Measurements from ENCODE around the gene TBXAS1.

TBXAS1 gene

DNA sequence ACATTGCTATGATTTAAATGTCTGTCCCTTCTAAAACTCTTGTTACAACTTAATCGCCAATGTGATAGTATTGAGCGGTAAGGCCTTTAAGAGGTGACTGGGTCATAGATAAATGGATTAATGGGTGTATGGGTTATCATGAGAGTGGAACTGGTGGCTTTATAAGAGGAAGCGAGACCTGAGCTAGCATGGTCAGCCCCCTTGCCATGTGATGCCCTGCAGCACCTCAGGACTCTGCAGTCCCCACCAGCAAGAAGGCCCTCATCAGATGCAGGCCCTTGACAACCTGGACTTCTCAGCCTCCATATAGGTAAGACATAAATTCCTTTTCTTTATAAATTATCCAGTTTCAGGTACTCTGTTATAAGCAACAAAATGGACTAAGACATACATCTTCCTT, 218.1 kb downstream of the TBXAS1 start:
- no peak for DNase-seq (ENCODE audit: low read depth in 2 of 2)

DNA sequence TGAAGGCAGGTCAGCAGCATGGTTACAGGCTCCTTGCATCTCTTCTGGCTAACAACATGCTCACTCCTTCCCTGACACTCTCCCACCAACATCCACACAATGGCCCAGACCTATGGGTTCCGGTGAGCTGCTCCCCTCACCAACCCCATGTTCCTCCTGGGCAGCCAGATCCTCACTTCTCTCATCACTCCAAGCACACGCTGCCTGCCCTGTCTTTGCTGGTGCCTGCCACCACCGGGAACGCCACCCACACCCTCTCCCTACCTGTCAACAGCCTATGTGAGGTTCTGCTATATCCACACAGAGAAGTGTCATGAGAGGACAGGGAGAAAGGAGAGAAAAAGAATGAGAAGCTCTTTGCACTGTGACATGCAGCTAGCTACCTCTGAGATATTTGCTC, 219.1 kb downstream of the TBXAS1 start:
- no peak for DNase-seq (ENCODE audit: low read depth in 2 of 2)

DNA sequence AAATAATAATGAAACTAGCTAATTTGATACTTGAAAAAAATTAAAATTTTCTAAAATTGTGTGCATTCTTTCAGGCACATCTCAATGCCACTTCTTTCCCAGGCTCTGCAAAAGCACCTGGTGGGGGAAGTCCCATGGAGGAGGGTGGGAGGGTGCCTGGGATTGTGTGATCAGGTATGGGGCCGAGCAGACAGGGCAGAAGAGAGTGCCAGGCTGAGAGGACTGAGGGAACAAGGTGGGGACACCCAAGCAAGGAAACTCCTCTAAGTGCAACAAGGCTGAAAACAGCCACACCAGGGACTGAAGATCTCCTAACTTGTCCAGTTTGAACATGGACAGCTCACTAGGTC, 219.9 kb downstream of the TBXAS1 start:
- DNase-seq (ENCODE audit: low read depth in 2 of 2): no peak

DNA sequence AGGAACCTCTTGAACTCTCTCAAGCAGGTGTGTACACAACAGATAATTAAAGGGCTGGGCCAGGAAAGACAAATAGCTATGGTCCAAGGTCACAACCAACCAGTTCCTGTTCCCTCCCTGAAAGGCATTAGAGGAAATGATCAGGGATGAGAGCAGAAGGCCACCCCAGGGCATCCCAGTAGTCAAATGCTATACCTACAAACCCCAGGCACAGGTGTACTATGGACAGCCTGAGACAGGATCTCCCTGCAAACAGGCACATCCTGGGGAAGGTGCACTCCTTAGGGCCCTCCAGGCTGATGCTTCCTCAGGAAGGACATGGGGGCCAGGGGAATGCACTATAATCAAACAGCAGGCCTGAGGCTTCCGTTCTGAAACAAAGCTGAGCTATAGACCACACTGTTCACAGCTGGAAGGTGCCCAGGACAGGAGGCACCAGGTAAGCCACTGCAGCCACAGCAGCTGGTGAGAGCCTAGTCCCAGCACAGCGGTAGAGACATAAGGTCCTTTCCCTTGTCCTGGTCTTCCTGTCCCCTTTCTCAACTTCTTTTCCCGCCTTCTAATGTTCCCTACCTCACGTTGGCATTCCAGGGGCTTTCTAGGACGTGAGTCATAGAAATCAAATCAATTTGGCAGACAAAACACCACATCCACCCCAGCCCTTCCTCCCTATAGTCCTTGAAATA, 220.4 kb downstream of the TBXAS1 start:
- no peak for DNase-seq (ENCODE audit: low read depth in 2 of 2)

DNA sequence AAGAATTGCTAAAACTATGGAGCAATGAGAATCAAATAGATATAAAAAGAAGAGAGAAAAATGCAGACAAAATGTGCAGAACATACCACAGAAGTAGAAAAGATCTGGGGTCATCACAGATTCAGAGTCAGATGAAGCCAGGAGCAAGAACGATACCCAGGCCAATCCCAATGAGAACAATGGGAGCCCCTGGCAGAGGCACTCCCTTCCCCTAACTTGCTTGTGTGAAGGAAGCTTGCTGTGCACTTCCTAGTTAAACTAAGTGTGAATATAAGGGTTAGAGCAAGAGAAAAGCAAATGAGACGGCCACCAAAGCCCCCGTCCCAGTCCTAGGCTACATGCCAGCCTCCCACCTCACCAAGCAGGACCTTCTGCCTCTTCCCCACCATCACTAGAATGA, 221.0 kb downstream of the TBXAS1 start:
- DNase-seq (ENCODE audit: low read depth in 2 of 2): no peak

DNA sequence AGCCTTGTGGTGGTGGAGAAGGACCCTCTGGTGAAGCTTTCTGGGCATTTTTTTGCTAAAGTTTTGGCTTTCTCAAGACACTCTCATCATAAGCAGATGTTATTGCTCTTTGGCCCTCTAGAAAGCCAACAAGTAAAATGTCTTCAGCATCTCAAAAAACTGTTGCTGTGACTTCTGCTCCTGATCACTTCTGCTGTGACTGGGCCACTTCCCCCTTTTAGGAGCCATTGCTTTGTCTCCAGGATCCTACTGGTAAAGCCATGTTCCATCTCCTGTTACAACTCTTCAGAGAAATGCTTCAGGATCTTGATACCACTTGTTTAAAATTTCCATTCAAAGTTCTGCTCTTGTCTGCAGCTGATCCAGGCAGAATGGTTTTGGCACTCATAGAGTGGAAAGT, 222.8 kb downstream of the TBXAS1 start:
- DNase-seq (ENCODE audit: low read depth in 2 of 2): no peak

DNA sequence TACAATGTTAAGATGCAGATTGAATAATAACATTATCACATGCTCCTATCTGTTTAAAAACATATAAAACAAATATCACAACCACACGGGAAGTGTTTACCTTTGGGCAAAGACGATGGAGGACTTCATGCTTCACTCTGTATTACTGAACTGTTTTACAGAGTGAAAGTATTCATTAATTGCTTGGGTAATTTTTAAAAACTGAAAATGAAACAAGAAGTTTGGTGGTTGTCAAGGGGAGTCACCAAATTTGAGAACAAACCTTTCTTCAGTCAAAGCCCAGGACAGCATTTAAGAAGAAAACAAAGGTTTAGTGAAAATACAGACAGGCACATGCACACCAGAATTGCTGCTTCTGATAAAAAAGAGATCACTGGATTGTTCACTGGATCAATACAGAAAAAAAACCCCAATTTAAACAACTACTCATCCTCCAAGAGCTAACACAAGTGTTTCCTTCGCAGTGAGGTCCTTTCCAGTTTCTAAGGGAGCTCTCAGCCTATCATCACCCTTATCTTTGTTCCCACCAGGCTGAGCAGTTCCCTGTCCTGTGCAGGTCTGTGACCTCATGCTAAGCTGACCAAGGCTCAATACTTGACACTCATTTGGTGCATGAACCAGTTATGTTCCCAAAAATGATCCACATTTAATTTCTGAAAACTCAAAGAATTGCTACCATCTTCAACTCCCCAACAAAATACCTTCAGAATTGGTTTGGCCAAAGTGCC, 224.9 kb downstream of the TBXAS1 start:
- no peak for DNase-seq (ENCODE audit: low read depth in 2 of 2)

DNA sequence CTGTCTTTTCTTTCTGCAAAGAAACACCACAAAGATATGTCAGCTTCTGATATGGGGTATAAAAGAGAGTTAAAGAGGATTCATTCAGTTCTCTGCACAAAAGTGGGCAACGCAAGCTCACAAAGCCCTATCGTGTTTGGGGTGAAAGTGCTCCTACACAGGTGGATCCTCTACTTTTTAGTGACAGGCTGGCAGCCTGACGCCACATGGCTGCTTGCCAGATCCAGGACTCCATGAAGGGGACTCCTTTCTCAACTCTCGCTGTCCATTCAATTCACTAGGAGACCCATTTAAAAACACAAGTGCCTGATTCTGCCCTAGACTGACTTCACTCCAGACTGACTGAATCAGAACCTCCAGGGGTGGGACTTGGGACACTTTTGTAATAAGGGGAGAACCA, 225.7 kb downstream of the TBXAS1 start:
- DNase-seq (ENCODE audit: low read depth in 2 of 2): no peak

DNA sequence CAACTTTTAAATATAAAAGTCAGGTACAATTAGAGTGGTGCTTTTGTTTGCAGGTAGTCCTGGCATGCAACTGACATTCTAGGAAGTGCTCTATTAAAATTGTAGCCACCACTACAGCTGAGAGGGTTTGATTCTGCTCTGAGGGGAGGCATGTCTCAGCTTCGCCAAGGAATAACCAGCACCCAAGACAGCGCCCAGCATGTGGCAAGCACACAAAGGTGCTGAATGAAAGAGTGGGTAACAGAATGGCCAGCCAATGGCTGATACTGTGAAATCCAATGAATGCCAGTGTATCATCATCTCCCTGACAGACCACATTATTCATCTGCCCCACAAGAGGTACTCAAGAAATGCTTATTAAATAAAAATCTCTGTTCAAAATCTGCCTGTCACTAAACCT, 226.8 kb downstream of the TBXAS1 start:
- no peak for DNase-seq (ENCODE audit: low read depth in 2 of 2)

DNA sequence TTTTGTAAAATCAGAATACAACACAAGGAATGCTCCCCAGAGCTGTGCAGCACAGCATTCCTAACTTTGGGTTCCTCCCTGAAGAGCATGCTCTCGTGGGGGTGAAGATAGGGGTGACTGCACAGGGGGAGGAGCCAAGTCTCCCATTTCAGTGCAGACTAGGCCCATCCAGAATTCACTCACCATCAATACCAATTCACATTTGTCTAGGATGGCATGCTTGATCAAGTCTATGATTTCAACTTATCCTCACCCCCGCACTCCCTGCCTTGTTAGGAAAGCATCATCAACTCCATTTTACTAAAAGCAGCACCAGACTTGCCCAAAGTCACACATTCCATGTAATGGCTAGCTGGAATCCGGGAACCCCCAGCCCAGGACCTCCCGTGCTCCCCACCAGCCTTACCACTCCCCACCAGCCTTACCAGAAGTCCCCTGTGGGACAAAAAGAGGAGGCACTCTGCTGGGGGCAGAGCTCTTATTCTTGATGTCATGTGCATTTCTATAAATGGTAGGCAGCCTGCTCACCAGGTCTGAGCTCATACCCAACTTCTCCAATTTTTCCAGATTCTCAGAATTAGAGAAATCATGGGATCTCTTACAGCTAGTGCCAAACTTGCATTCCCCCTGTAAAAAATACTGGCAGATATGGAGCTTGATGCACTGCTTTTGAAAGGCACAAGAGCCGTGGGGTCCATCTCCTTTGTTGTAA, 227.5 kb downstream of the TBXAS1 start:
- DNase-seq (ENCODE audit: low read depth in 2 of 2): no peak

DNA sequence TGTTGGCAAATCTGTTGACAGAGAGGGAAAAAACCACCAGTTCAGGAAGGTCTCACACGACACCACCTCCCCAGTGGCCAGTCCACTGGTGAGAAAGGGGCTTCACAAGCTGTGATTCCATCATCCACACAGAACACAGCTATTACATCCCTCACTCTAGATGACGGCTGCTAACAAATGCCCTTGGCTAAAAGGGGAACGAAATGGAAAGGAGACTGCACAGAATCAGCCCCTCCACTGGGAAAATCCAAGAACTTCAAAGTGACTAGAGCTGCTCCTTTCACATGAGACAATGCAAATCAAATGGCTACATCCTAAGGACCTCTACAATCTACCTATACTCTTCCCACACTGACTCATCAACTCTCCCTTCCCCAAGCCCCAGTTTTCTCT, 228.1 kb downstream of the TBXAS1 start:
- no peak for DNase-seq (ENCODE audit: low read depth in 2 of 2)

DNA sequence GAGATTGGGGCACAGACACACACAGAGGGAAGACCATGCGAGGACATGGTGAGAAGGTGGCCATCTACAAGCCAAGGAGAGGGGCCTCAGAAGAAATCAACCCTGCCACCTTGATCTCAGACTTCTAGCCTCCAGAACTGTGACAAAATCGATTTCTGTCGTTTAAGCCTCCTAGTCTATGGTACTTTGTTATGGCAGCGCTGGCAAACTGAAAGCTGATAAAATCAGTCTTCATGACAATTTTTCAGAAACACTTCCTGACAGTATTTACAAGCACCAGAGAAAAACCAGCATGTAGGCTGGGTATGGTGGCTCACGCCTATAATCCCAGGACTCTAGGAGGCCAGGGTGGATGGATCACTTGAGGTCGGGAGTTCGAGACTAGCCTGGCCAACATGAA, 229.5 kb downstream of the TBXAS1 start:
- DNase-seq (ENCODE audit: low read depth in 2 of 2): no peak

DNA sequence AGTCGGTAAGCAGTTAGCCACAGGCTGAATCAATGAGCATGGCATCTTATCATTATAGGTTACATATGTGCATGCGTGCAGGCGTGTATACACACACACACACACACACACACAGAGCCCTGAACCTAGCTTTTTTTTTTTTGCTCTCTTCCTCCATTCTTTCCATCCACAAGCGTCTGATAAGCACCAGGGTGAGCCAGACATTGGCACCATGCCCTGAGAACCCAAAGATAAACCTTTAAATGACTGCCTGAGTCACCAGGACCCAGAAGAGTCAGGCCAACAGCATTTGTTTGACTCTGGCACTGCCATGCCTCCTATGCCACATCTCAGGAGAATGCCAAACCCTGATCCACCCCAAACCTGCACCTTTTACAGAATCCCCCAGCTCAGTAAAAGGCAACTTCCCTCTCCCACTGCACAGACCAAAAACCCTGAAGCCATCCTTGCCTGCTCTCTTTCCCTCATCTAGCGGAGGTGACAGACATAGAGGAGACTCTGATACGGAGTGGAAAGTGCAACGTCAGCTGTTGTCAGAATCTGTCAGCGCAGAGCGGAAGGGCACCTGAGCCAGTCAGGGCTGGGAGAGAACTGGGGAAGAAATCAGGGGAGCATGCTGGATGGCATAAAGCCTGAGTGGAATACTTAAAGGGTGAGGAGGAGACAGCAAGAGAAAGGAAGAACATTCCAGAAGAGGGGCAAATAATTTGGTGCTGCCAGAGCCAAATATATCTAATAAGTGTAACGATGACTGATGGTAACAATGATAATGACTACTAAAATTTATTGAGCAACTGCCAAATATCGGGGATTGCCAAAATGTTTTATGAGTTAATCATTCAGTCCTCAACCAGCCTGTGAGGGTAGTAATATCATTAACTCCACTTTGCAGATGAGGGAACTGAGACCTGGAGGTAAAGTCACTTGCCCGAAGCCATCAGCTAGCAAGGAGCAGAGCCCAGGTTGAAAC, 230.5 kb downstream of the TBXAS1 start:
- peak in 1 of 2 donors; percentile 37 for DNase-seq (ENCODE audit: low read depth in 2 of 2)

DNA sequence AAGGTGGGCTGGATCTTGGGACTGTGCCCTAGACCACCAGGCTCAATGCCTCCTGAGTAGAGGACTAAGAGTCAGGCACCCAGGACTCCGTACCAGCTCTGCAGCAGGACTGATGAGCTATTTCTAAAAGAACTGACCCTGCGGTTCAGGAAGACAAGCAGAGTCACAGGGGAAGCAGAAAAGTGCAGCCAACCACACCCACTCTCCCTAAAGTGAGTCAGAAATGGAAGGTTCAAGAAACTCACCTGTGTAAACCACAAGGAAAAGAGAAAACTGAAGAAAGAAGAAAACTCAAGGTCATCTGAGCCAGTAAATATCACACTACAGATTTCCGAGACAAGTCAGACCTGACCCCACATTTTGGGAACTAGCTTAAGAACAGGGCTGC, 231.2 kb downstream of the TBXAS1 start:
- DNase-seq (ENCODE audit: low read depth in 2 of 2): no peak

DNA sequence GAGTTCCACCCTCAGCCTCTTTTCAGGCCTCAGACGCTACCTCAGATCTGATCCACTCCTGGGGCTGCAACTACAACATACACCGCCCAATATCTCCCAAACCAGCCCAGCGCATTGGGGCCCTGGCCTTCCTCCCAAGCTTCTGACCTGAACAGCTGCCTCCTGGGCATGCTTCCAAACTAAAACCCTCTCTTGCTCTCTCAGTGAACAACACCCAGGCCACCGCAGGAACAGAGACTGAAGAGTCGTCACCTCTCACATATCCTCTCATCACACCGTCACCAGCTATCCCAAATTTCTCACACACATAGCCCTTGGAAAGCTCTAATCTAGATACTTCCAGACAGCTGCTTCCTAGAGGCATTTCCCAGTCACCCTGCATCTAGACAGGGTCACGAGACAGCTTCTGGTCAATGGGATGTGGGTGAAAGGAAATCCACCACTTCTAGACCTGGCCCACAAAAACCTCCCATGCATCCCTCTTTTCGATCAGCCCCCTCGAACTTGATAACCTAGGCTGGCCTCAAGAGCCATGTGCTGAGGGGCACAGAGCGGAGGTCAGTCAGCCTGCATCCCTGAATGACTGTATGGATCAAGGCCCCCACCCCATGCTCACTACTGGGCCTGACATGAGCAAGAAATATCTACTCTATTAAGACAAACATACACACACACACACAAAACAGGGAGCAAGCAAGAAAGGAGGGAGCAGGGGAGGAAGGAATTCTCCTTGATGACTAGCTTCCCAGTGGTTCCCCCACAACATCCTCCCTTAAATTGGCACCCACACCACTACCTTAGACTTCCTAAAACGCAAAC, 231.9 kb downstream of the TBXAS1 start:
- no peak for DNase-seq (ENCODE audit: low read depth in 2 of 2)

DNA sequence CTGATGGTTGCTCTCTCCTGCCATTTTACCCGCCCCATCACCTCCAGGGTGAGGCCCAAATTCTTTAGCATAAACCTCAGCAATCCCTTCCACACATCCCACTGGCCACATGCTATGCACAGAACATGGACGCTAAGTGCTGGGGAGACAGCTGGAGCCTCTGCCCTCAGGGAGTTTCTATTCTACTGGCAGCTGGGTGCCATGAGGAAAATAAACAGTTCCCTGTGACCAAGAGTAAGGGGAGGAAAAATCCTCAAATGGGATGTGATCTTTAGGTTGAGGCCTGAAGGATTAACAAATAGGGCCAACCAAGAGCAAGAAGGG, 232.5 kb downstream of the TBXAS1 start:
- DNase-seq (ENCODE audit: low read depth in 2 of 2): no peak

DNA sequence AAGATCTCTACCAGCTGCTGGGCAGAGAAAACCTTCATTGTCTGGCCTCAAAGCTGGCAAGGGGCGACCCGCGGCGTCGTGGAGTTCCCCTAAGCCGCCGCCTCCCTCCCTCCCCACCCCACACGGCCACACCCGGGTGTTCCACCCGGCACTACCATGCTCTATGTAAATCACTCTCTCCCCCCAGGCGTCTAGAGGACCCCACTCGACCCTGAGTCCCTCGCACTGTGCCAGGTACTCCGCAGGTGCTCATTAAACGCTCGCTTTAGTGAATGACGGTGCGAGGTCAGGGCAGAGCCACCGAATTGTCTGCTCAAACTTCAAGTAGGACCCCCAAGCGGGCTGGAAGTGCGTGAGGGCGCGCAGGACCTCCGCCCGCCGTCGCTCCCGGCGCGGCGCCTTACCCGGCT, 233.1 kb downstream of the TBXAS1 start:
- peak in 1 of 2 donors; percentile 45 for DNase-seq (ENCODE audit: low read depth in 2 of 2)

DNA sequence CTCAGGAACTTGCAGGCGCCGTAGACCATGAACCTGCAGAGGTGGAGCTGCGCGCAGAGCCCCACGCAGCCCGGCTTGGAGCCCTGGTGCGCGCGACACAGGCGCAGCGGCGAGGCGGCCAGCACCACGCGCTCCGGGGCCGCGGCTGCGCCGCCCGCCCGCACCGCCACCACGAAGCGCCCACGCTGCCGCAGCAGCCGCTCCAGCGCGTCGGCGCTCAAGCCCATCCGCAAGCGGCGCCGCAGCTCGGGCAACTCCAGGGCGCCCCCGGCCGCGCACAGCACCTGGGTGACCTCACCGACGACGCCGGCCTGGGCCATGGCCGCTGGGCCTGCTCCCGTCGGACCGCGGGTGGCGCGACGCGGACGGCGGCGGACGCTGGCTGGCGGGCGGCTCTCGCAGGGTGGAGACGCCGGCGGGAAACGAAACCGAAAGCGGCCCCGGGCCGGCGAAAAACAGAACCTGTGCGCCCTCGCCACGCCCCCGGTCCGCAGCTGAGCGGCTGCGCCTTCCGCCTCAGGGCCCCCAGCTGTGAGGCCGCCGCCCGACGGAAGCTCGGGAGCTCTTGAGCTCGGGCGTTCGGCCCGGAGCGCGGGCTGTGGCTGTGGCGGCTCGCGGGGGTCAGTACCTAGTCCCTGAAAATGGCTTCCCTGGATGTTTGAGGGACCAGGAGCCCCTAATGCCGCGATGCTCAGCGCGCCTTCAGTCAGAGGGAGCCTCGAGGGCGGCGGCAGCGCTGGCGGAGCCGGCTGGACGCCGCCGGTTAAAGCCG, 233.7 kb downstream of the TBXAS1 start, which contains the start of gene PARP12:
TSS of gene PARP12 (minus strand) at position 424 of the 772 bp plus-strand sequence. CDS start at position 320, 104 bp downstream.
- peak; percentile 75 to 82 for DNase-seq (ENCODE audit: low read depth in 2 of 2)

DNA sequence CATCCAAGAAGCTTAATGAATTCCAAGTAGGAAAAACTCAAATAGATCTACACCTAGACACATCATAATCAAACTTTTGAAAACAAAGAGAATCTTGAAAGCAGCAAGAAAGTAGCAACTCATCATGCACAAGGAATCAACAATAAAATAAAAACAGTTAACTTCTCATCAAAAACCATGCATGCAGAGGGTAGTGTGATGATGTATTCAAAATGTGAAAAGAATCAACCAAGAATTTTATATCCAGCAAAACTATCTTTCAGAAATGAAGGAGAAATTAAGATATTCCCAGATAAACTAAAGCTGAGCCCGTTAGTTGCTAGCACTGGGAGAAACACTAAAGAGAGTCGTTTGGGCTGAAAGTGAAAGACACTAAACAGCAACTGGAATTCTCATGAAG, 238.0 kb downstream of the TBXAS1 start:
- no peak for DNase-seq (ENCODE audit: low read depth in 2 of 2)

DNA sequence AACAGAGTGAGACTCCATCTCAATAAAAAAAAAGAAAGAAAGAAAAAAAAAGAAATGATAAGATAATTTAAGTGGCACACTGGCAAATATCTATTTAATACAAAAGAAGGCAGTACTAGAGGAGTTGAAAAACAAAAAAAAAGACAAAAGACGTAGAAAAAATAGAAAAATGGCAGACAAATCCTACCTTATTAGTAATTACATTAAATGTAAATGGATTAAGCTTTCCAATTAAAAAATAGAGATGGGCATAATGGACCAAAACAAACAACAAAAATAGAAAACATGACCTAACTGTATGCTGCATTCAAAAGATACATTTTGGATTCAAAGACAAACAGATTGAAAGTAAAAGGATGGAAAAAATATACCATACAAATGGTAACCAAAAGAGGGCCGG, 239.0 kb downstream of the TBXAS1 start:
- DNase-seq (ENCODE audit: low read depth in 2 of 2): no peak

Measured in stimulated activated CD4-positive, alpha-beta T cell treated with anti-CD3 and anti-CD28 coated beads, Interleukin-1b, Interleukin-23, amount 100 ng/mL, for 4 hours (primary cell).